Skeletal muscle tissue (tissue), 5 donors: ENCODE measurements around the gene HMGXB3. TPM values are rescaled to one million over a fixed set of nuclear protein-coding genes. Genes with fewer than 3 reads are reported as not detected.

Experiments used
- H3K27ac ChIP-seq: one replicate; pipeline ENCODE4 v1.7.0; 2013; ENCODE audit warnings: mild to moderate bottlenecking, low read depth, low read length, inconsistent platforms
- H3K27me3 ChIP-seq, 3 donors: one replicate each; pipeline ENCODE4 v1.7.0; 2013; ENCODE audit warnings: low read length in 3 of 3; ENCODE audit not compliant: control insufficient read depth in 3 of 3, insufficient read depth in 3 of 3
- H3K36me3 ChIP-seq, 3 donors: one replicate each; pipeline ENCODE4 v1.7.0; 2013; ENCODE audit warnings: low read length in 3 of 3; ENCODE audit not compliant: control insufficient read depth in 3 of 3, insufficient read depth in 3 of 3
- H3K4me1 ChIP-seq, 3 donors: one replicate each; pipeline ENCODE4 v1.7.0; 2013; ENCODE audit warnings: low read length in 3 of 3, mild to moderate bottlenecking in 3 of 3; ENCODE audit not compliant: control insufficient read depth in 3 of 3, insufficient read depth in 3 of 3
- H3K4me3 ChIP-seq, 3 donors: one replicate each; pipeline ENCODE4 v1.7.0; 2013; ENCODE audit warnings: low read length in 3 of 3
- H3K9ac ChIP-seq, 3 donors: one replicate each; pipeline ENCODE4 v1.7.0; 2013; ENCODE audit warnings: low read length in 3 of 3, mild to moderate bottlenecking in 3 of 3, moderate library complexity in 2 of 3, low read depth in 1 of 3
- H3K9me3 ChIP-seq, 3 donors: one replicate each; pipeline ENCODE4 v1.7.0; 2013; ENCODE audit warnings: low read length in 3 of 3; ENCODE audit not compliant: control insufficient read depth in 3 of 3
- small RNA-seq: library from RNA; depleted of rRNA; stranded (forward); fragments of <200 nt; gene quantifications from one replicate; pipeline ENCODE3, GENCODE V24; 2014
- total RNA-seq: library from RNA; depleted of rRNA; stranded (reverse); fragments of >200 nt; gene quantifications from one replicate; pipeline ENCODE4 v1.2.3, GENCODE V29; 2014
- donor health status: Osteomylitis.

The HMGXB3 gene
- total RNA-seq, 1 donor from 2014 or later, result 14.1 TPM

- no peaks in the 10 kb centered on the region for H3K9me3 ChIP-seq
- no peaks in the 10 kb centered on the region for H3K36me3 ChIP-seq
- no peaks in the 10 kb centered on the region for H3K27me3 ChIP-seq
- no peaks in the 10 kb centered on the region for H3K4me1 ChIP-seq
- H3K9ac ChIP-seq, result no peak overlapping the region
- no peak overlapping the region for H3K4me3 ChIP-seq
- no peak overlapping the region for H3K27ac ChIP-seq
Measured at GRCh38 chr5:150092159-150092787, 91.7 kb downstream of the HMGXB3 start.

GRCh38 chr5:150097152-150097551 lies 96.6 kb downstream of the HMGXB3 start:
- H3K9me3 ChIP-seq, result no peaks in the 10 kb centered on the region

GRCh38 chr5:150101023-150101422 lies 100.5 kb downstream of the HMGXB3 start:
- Histone ChIP-seq H3K4me3 (no peak overlapping the region), H3K4me1 (no peaks in the 10 kb centered on the region), H3K36me3 (no peaks in the 10 kb centered on the region)

More at GRCh38 chr5:150097152-150097551, 96.6 kb downstream of the HMGXB3 start:
- no peak overlapping the region for H3K27ac ChIP-seq
- H3K27me3 ChIP-seq, result no peaks in the 10 kb centered on the region
- H3K36me3 ChIP-seq, result no peaks in the 10 kb centered on the region
- no peaks in the 10 kb centered on the region for H3K4me1 ChIP-seq
- H3K9ac ChIP-seq, result no peak overlapping the region
- H3K4me3 ChIP-seq, result no peak overlapping the region

More at GRCh38 chr5:150101023-150101422, 100.5 kb downstream of the HMGXB3 start:
- H3K27me3 ChIP-seq, result no peaks in the 10 kb centered on the region
- H3K9me3 ChIP-seq, result no peaks in the 10 kb centered on the region
- H3K27ac ChIP-seq, result no peak overlapping the region
- no peak overlapping the region for H3K9ac ChIP-seq

Small RNA genes within 50 kb of the gene (small RNA-seq; reads per million reads assigned to genes)
- gene RF00019, result not detected

Other genes with a start within 250 kb of the HMGXB3 start
- not detected for gene PDE6A, start 55.9 kb upstream of the HMGXB3 start, total RNA-seq
- gene SLC26A2, start 40.0 kb upstream of the HMGXB3 start, total RNA-seq, result 14.6 TPM
- 6.3 TPM for gene TIGD6, start 85 bp upstream of the HMGXB3 start, total RNA-seq
- gene CSF1R, start 85.8 kb downstream of the HMGXB3 start, total RNA-seq, result 31.3 TPM
- gene PDGFRB, start 155.1 kb downstream of the HMGXB3 start, total RNA-seq, result 86.6 TPM
- not detected for gene CDX1, start 166.0 kb downstream of the HMGXB3 start, total RNA-seq
- gene SLC6A7, start 189.3 kb downstream of the HMGXB3 start, total RNA-seq, result not detected